Ramos (cell line): ENCODE data around the gene PWWP2B.
"Not testable (repeated sequence)": the region's sequence is repeated elsewhere in the genome, so short reads cannot be mapped to it uniquely, and the experiment has no call there.

Experiments
- in situ Hi-C: fragments of 300-500 bp; cut with MboI; formaldehyde crosslinking; loops from one replicate; pipeline ENCODE4 v1.14.3; 2022; ENCODE audit warnings: low sequenced_read_pairs; ENCODE audit not compliant: unreplicated experiment

The PWWP2B gene

GRCh38 chr10:132377326-132377725 lies 19.7 kb upstream of the PWWP2B start:
- in situ Hi-C loops = no loop called here

- in situ Hi-C loops = not testable (repeated sequence)
Measured at GRCh38 chr10:132379026-132379425, 18.0 kb upstream of the PWWP2B start.

- in situ Hi-C loops = not testable (repeated sequence)
Measured at GRCh38 chr10:132380986-132381385, 16.0 kb upstream of the PWWP2B start.

GRCh38 chr10:132381741-132382140 lies 15.3 kb upstream of the PWWP2B start:
- in situ Hi-C loops = no loop called here

GRCh38 chr10:132382231-132382922 lies 14.6 kb upstream of the PWWP2B start:
- in situ Hi-C loops = no loop called here

GRCh38 chr10:132383101-132383500 lies 13.9 kb upstream of the PWWP2B start:
- in situ Hi-C loops = no loop called here

GRCh38 chr10:132383751-132384196 lies 13.2 kb upstream of the PWWP2B start:
- in situ Hi-C loops = no loop called here

- in situ Hi-C loops = no loop called here
Measured at GRCh38 chr10:132384618-132385388, 12.2 kb upstream of the PWWP2B start.

- in situ Hi-C loops = no loop called here
Measured at GRCh38 chr10:132385389-132385667, 11.7 kb upstream of the PWWP2B start.

- in situ Hi-C loops = no loop called here
Measured at GRCh38 chr10:132385721-132386418, 11.1 kb upstream of the PWWP2B start.

- in situ Hi-C loops = no loop called here
Measured at GRCh38 chr10:132386419-132386831, 10.6 kb upstream of the PWWP2B start.

- in situ Hi-C loops = not testable (repeated sequence)
Measured at GRCh38 chr10:132386896-132387295, 10.1 kb upstream of the PWWP2B start.

GRCh38 chr10:132387764-132388210 lies 9.2 kb upstream of the PWWP2B start:
- in situ Hi-C loops = no loop called here

- in situ Hi-C loops = no loop called here
Measured at GRCh38 chr10:132388891-132389432, 8.0 kb upstream of the PWWP2B start.

- in situ Hi-C loops = loop anchor here (5.0 kb wide), 2 partner anchors 63 to 243 kb away; no protein-coding TSS in a partner anchor
Measured at GRCh38 chr10:132389433-132390169, 7.4 kb upstream of the PWWP2B start.

GRCh38 chr10:132390170-132390920 lies 6.7 kb upstream of the PWWP2B start:
- in situ Hi-C loops = loop anchor here (5.0 kb wide), 2 partner anchors 62 to 242 kb away; no protein-coding TSS in a partner anchor

GRCh38 chr10:132390921-132391675 lies 5.9 kb upstream of the PWWP2B start:
- in situ Hi-C loops = loop anchor here (5.0 kb wide), 2 partner anchors 61 to 241 kb away; no protein-coding TSS in a partner anchor

GRCh38 chr10:132391676-132392020 lies 5.4 kb upstream of the PWWP2B start:
- in situ Hi-C loops = loop anchor here (5.0 kb wide), 2 partner anchors 61 to 241 kb away; no protein-coding TSS in a partner anchor
